Right cardiac atrium (tissue), 5 donors: ENCODE data around the gene RAET1E. TPM values are rescaled to one million over a fixed set of nuclear protein-coding genes. Genes with fewer than 3 reads are reported as not detected.
A peak's percentile ranks its signal among the peaks of the same experiment; 100 is the strongest.

ENCODE experiments used
- ATAC-seq, 2 donors: fragments of 200-7000 bp; cut with Tn5 transposase; one replicate each; pipeline versions ENCODE4 v1.8.0 to v1.9.1; 2020; ENCODE audit warnings: moderate library complexity in 2 of 2, mild to moderate bottlenecking in 1 of 2
- DNase-seq, 3 donors: peaks; one replicate each; pipeline ENCODE4 v3.0.0-alpha.2; 2020
- H3K27ac ChIP-seq: one replicate; pipeline ENCODE4 v1.5.1; 2013; ENCODE audit warnings: mild to moderate bottlenecking, low read length, control low read depth, moderate library complexity
- H3K27me3 ChIP-seq: one replicate; pipeline ENCODE4 v1.6.1; 2013; ENCODE audit not compliant: control insufficient read depth, insufficient read depth
- H3K4me1 ChIP-seq: one replicate; pipeline ENCODE4 v1.6.1; 2013; ENCODE audit warnings: low read length; ENCODE audit not compliant: control insufficient read depth, insufficient read depth
- H3K4me3 ChIP-seq: one replicate; pipeline ENCODE4 v1.5.1; 2013; ENCODE audit warnings: low read length, control low read depth
- H3K9me3 ChIP-seq: one replicate; pipeline ENCODE4 v1.6.1; 2013; ENCODE audit warnings: low read length; ENCODE audit not compliant: control insufficient read depth
- WGBS: extraction: QIAGEN DNeasy Blood & Tissue Kit; methylation state at CpG from one replicate; pipeline ENCODE4 v1.1.7; 2013; 5-methylcytosine and 5-hydroxymethylcytosine counted together
- intact Hi-C, 4 donors: fragments of 100-400 bp; cut with DNase I; formaldehyde crosslinking; loops; one replicate each; pipeline versions ENCODE4 v1.11.0 to v1.14.0; 2022 to 2023
- polyA plus RNA-seq: library from polyadenylated mRNA; stranded (reverse); fragments of 200-250 nt; gene quantifications from one replicate; pipeline ENCODE4 v1.2.3, GENCODE V29; 2013
- total RNA-seq, 4 donors: library from RNA; stranded (reverse); fragmentation: NEBNext Ultra II Directional; extraction: Animal tissue kit (Norgen Biotek cat#: 25700); gene quantifications; one replicate each; pipeline ENCODE4 v1.2.1, GENCODE V29; 2021
- donor health status: healthy with polysubstance abuse.
- donor health status: DM: no; HTN: yes; CAD: no.
- donor health status: DM: no; HTN: no; CAD: no.
- donor health status: DM: no; HTN: yes; CAD: no; lungs with severe emphysema.
- donor health status: DM: yes; HTN: yes; CAD: no.

The RAET1E gene
- total and polyA plus RNA-seq, 5 donors = 0.17 to 0.45 (median 0.41) TPM

- 71% methylated on average over 9 of the region's 9 CpGs for WGBS
- ATAC-seq = no peak
- no peak for DNase-seq
- Histone ChIP-seq H3K9me3 (no peaks in the 10 kb centered on the region), H3K4me3 (no peak overlapping the region), H3K27me3 (no peaks in the 10 kb centered on the region), H3K27ac (no peak overlapping the region), H3K4me1 (no peaks in the 10 kb centered on the region)
- intact Hi-C loops = no loop called here
Measured at GRCh38 chr6:149888093-149888492, 9.8 kb downstream of the RAET1E start.

- Histone ChIP-seq H3K27ac (no peak overlapping the region), H3K27me3 (no peaks in the 10 kb centered on the region), H3K4me3 (no peak overlapping the region), H3K4me1 (no peaks in the 10 kb centered on the region), H3K9me3 (no peaks in the 10 kb centered on the region)
- peak in 1 of 2 donors; percentile 26 for ATAC-seq
- peak in 1 of 3 donors; percentile 35 for DNase-seq
- intact Hi-C loops = no loop called here
- 60% methylated on average over 3 of the region's 3 CpGs for WGBS
Measured at GRCh38 chr6:149887343-149887742, 10.6 kb downstream of the RAET1E start.

GRCh38 chr6:149885888-149886287 is 12.0 kb downstream of the RAET1E start:
- ATAC-seq (no peak), DNase-seq (no peak)
- Histone ChIP-seq H3K4me3 (no peak overlapping the region), H3K27me3 (no peaks in the 10 kb centered on the region), H3K4me1 (no peaks in the 10 kb centered on the region), H3K27ac (no peak overlapping the region), H3K9me3 (no peaks in the 10 kb centered on the region)
- intact Hi-C loops = no loop called here
- 87% methylated on average over 3 of the region's 3 CpGs for WGBS

GRCh38 chr6:149884617-149885016 is 13.3 kb downstream of the RAET1E start:
- H3K4me3 ChIP-seq = no peak overlapping the region
- H3K27me3 ChIP-seq = no peaks in the 10 kb centered on the region
- H3K4me1 ChIP-seq = peaks cover 2% of the 10 kb centered on the region
- no peaks in the 10 kb centered on the region for H3K9me3 ChIP-seq
- intact Hi-C loops = no loop called here
- DNase-seq (peak in 1 of 3 donors; percentile 56), ATAC-seq (no peak)
- WGBS = 75% methylated on average over 7 of the region's 7 CpGs
- no peak overlapping the region for H3K27ac ChIP-seq

- Histone ChIP-seq H3K4me1 (peaks cover 2% of the 10 kb centered on the region), H3K27ac (no peak overlapping the region), H3K27me3 (no peaks in the 10 kb centered on the region), H3K4me3 (no peak overlapping the region), H3K9me3 (no peaks in the 10 kb centered on the region)
- intact Hi-C loops = no loop called here
- peak; percentile 67 to 75 for ATAC-seq
- WGBS = 33% methylated on average over 11 of the region's 11 CpGs
- DNase-seq = peak in 1 of 3 donors; percentile 80
Measured at GRCh38 chr6:149884215-149884614, 13.7 kb downstream of the RAET1E start.

GRCh38 chr6:149881860-149882259 is 16.1 kb downstream of the RAET1E start:
- Histone ChIP-seq H3K4me1 (peaks cover 2% of the 10 kb centered on the region), H3K4me3 (no peak overlapping the region)

GRCh38 chr6:149881066-149881766 is 16.7 kb downstream of the RAET1E start:
- DNase-seq = peak in 1 of 3 donors; percentile 24
- no peak for ATAC-seq
- 78% methylated on average over 10 of the region's 10 CpGs for WGBS
- no peak overlapping the region for H3K27ac ChIP-seq
- no peak overlapping the region for H3K4me3 ChIP-seq
- no peaks in the 10 kb centered on the region for H3K27me3 ChIP-seq
- no peaks in the 10 kb centered on the region for H3K9me3 ChIP-seq
- peaks cover 2% of the 10 kb centered on the region for H3K4me1 ChIP-seq
- intact Hi-C loops = no loop called here

More at GRCh38 chr6:149881860-149882259, 16.1 kb downstream of the RAET1E start:
- DNase-seq = no peak
- no peaks in the 10 kb centered on the region for H3K9me3 ChIP-seq
- H3K27me3 ChIP-seq = no peaks in the 10 kb centered on the region
- intact Hi-C loops = no loop called here
- H3K27ac ChIP-seq = no peak overlapping the region
- ATAC-seq = no peak
- 95% methylated on average over 2 of the region's 2 CpGs for WGBS

- WGBS = 93% methylated on average over 1 of the region's 1 CpG
- H3K4me1 ChIP-seq = peaks cover 2% of the 10 kb centered on the region
Measured at GRCh38 chr6:149877659-149878058, 20.3 kb downstream of the RAET1E start.

GRCh38 chr6:149876241-149876933 is 21.5 kb downstream of the RAET1E start:
- no peaks in the 10 kb centered on the region for H3K9me3 ChIP-seq
- DNase-seq (no peak), ATAC-seq (no peak)
- H3K27ac ChIP-seq = no peak overlapping the region
- no peak overlapping the region for H3K4me3 ChIP-seq
- H3K27me3 ChIP-seq = no peaks in the 10 kb centered on the region
- H3K4me1 ChIP-seq = peaks cover 2% of the 10 kb centered on the region
- 83% methylated on average over 3 of the region's 3 CpGs for WGBS
- intact Hi-C loops = no loop called here

More at GRCh38 chr6:149877659-149878058, 20.3 kb downstream of the RAET1E start:
- intact Hi-C loops = no loop called here
- Histone ChIP-seq H3K27ac (no peak overlapping the region), H3K4me3 (no peak overlapping the region), H3K27me3 (no peaks in the 10 kb centered on the region), H3K9me3 (no peaks in the 10 kb centered on the region)
- DNase-seq (no peak), ATAC-seq (no peak)

GRCh38 chr6:149872233-149872632 is 25.7 kb downstream of the RAET1E start:
- 79% methylated on average over 1 of the region's 1 CpG for WGBS
- DNase-seq (no peak), ATAC-seq (no peak)
- no peak overlapping the region for H3K4me3 ChIP-seq
- H3K4me1 ChIP-seq = no peaks in the 10 kb centered on the region
- intact Hi-C loops = no loop called here
- no peaks in the 10 kb centered on the region for H3K9me3 ChIP-seq
- H3K27me3 ChIP-seq = no peaks in the 10 kb centered on the region
- H3K27ac ChIP-seq = no peak overlapping the region

- WGBS = 90% methylated on average over 2 of the region's 2 CpGs
- Histone ChIP-seq H3K4me1 (no peaks in the 10 kb centered on the region), H3K27me3 (no peaks in the 10 kb centered on the region), H3K9me3 (no peaks in the 10 kb centered on the region), H3K4me3 (no peak overlapping the region), H3K27ac (no peak overlapping the region)
- ATAC-seq (no peak), DNase-seq (no peak)
- intact Hi-C loops = no loop called here
Measured at GRCh38 chr6:149871182-149871581, 26.7 kb downstream of the RAET1E start.
